HG03460 (cell line): ENCODE results near the gene AMN.

Experiments used
- ATAC-seq: cut with Tn5 transposase; IDR thresholded peaks from one replicate; pipeline ENCODE4 v1.9.1; 2021; ENCODE audit not compliant: unreplicated experiment

AMN gene

DNA sequence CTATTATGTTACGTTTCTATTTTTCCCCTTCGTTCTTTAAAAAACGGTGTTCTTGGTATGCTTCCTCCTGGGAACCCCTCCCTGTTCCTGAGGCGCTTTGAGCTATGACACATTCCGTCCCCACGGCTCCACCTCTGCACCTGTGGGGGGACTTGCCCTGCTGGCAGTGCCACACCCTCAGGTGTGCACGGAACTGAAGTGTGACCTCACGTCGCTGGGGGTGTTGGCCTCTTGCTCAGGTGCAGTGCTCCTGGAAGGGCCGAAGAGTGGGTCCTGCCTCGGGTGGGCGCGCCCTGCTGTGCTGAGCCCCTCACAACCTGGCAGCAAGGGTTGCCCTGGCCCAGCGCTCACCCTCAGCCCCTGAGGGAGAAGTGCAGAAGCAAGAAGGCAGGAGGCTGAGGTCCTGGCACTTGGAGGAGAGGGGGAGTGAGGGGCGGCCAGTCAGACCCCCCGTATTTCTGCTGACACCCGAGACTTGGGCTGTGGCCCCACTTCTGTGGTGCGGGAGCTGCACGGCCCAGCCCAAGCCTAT is 4.9 kb downstream of the AMN start:
- no peak for ATAC-seq

DNA sequence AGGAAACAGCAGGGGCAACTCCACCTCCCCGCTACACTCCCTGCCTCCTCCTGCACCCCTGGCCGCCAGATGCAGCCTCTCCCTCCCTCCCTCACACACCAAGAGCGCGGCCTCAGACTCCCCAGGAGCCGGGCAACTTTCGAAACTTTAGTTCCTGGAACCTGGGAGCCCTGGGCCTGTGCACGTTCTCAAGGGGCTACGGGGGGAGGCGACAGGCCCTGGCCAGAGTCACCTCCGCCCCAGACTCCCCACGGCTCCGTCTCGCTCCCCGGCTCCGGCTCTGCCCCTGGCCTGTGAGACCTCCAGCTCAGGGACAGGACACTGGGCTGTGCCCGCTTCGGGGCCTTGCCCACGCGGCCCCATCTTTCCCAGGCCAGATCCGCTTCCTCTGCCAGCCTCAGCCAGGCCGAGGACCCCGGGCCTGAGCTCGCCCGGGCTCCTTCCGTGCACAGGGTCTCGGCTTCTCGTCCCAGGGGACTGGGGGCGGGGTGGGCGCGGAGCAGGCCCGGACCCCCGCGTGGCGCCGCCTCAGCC is 5.5 kb downstream of the AMN start:
- ATAC-seq: peak; percentile 12

DNA sequence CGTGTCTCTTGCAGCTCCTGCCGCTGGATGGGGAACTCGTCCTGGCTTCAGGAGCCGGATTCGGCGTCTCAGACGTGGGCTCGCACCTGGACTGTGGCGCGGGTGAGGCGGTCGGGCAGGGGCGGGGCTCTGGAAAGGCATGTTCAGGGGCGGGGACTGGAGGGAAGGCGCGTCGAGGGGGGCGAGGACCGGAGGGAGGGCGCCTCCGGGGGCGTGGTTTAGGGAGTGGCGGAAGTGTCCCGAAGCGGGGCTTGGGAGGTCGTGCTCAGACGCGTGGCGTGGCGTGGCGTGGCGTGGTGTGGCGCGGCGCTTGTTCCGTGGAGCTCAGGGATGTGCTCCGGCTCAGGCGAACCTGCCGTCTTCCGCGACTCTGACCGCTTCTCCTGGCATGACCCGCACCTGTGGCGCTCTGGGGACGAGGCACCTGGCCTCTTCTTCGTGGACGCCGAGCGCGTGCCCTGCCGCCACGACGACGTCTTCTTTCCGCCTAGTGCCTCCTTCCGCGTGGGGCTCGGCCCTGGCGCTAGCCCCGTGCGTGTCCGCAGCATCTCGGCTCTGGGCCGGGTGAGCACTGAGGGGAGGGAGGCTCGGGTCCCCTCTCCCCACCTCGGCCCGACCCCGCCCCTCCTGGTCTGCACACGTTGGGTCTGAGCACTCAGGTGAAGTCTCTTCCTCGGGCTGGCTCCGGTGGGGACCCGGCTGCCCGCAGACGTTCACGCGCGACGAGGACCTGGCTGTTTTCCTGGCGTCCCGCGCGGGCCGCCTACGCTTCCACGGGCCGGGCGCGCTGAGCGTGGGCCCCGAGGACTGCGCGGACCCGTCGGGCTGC is 6.2 kb downstream of the AMN start:
- ATAC-seq: peak; percentile 60

DNA sequence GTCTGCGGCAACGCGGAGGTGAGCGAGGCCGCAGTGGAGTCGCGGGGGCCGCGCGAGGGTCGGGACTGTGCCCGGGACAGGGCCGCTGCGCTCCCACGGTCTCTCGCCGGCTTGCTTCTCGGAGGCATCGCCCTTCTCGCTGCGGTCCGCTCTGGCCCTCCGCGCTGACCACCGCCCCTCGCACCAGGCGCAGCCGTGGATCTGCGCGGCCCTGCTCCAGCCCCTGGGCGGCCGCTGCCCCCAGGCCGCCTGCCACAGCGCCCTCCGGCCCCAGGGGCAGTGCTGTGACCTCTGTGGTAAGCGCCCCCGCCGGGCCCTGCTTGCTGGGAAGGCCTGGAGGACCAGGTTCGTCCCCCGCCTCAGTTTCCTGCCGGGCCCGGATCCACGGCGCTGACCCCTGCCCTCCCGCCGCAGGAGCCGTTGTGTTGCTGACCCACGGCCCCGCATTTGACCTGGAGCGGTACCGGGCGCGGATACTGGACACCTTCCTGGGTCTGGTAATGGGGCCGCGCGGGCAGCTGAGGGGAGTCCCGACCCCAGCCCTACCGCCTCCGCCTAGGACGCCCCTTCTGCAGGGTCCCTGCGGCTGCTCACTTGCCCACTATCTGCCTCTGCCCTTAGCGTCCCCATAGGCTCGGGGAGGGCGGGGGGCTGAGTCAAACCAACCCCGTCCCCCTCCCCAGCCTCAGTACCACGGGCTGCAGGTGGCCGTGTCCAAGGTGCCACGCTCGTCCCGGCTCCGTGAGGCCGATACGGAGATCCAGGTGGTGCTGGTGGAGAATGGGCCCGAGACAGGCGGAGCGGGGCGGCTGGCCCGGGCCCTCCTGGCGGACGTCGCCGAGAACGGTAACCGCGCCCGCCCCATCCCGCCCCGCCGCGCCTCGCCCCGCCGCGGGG is 7.0 kb downstream of the AMN start:
- ATAC-seq: no peak

DNA sequence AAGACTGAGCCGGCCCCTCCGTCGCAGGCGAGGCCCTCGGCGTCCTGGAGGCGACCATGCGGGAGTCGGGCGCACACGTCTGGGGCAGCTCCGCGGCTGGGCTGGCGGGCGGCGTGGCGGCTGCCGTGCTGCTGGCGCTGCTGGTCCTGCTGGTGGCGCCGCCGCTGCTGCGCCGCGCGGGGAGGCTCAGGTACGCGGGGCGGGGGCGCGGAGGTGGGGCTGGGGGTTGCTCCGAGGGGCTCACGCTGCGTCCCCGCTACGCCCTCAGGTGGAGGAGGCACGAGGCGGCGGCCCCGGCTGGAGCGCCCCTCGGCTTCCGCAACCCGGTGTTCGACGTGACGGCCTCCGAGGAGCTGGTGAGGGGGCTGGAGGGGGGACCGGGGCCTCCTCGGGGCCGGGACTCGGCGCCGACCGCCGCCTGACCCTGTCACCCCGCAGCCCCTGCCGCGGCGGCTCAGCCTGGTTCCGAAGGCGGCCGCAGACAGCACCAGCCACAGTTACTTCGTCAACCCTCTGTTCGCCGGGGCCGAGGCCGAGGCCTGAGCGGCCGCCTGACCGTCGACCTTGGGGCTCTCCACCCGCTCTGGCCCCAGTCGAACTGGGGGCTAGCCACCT is 7.8 kb downstream of the AMN start:
- no peak for ATAC-seq

DNA sequence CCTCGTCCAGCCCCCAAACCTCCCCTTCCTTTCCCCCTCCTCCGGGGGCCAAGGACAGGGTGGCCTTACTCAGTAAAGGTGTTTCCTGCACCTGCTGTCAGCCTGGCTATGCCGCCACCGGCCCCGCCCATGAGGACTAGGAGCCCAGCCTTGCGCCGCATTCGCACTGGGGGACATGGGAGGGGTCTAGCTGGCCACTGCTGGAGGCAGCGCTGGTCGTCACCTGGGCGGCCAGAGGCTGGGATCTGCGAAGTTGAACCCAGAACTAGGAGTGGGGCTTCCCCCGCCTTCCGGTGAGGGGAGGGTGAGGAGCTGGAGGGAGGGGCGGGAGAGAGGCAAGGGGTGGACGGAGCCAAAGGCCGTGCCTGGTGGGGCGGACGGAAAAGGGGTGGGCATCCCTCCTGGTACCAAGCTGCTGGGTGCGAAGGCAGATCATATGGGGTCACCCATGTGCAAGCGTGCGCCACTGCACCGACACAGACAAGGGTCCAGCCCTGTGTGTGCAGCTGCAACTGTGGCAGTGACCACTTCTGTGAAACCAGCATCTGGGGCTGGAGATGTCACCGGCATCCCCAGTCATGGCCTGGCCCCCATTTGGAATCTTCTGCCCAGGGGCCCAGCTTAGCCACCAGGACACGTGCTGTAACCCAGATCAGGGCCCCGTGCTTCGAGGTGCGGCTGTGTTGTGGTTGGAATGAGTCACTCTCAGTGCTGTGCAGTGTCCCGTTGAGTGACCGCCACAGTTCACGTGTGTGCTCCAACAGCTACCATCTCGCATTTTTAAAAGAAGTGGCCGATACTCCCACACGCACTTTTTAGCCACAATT is 8.5 kb downstream of the AMN start:
- ATAC-seq: no peak

DNA sequence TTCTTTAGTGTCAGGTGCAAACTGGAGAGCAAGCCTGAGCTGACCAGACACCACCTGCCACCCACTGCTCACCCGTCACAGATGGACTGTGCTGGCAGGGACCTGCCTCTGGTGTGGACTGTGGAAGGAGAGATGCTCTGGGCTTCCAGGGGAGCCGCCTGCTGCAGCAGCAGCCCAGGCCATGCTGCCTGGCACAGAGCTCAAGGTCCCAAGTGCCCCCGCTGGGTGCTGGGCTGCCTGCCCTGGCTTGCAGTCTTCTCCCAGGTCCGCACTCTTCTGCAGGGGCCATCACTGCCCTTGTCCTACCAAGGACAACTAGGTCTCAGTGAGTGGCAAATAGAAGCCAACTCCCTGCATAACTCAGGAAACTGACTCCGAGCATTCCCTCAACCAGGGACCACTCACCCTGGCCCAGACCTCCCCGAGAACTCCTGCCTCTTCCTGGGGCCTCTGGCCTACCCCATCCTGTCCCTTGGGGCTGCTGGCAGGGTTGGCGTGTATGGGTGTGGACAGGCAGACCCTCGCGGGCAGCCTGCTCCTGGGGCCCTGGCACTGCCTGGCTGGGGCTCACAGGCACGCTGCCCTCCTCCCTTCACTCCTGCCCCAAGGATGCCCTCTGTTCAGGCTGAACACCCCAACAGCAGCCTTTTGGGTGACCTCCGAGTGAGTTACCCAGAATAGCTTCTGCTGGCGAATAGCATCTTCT is 9.3 kb downstream of the AMN start:
- no peak for ATAC-seq

DNA sequence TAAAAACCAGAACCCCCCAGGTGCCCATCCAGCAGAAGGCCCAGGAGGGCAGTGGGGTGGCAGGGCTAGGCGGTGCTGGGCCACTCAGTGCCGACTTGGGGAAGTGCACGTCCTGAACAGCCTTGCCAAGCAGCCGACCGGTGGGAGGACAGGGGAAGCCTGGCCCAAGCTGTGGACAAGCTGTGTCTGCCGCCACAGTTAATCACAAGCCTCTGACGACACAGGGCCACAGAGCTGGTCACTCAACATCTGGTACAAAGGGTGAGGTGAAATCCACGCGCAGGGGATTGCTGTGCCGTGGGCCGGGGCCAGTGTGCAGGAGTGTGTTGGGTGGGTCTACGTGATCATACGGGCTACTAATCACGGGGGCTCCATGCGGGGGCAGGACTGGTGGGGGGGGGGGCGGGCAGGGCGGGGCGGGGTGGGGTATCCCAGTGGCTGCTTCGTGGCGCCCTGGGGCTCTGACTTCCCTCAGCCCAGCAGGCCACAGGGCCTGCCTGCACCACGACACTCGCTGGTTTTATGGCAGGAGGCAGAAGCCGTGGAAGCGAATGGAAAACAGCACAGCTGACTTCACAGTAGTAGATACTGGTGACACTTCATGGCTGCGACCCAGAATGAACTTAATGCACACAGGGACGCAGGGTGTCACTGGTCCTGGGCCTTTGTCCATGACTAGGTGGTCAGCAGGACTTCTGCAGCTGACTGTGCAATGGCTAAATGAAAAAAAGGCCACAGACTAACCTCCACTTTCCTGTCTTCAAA is 10.2 kb downstream of the AMN start:
- no peak for ATAC-seq

DNA sequence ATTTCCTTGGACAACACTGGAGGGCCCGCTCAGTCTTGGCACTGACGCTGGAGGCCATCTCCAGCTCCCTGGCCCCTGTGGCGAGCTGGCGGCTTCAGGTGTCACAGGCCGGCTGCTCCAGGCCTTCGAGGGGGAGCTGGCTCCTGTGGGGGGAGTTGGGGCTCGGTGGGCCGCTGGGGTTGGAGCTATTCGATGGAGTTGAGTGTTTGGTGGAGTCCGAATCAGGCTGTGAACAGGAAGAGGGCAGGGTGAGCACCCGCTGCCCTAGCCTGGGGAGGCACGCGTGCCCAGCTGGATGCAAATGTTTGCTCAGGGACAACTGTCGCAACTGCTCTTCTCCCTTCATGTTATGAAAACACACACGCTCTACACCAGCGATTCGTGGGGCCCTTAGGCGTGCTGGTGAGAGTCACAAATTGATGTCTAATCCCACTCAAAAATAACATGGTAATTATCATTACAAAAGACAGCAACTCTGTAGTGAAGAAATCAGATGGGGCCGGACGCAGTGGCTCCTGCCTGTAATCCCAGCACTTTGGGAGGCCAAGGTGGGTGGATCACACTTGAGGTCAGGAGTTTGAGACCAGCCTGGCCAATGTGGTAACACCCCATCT is 11.3 kb downstream of the AMN start:
- ATAC-seq: no peak

DNA sequence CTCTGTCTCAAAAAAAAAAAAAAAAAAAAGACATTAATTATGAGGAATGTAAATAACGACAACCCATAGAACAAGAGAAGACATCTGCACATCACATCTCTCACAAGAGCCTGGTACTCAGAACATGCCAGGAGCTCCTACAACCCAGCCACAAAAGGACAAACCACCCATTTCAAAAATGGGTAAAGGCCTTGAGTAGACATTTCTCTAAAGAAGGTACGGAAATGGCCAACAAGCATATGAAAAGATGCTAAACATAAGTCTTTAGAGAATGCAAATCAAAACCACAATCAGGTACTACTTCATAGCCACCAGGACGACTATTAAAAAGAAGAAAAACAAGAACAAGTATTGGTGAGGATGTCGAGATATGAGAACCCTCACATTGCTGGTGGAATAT is 13.3 kb downstream of the AMN start:
- ATAC-seq: no peak

DNA sequence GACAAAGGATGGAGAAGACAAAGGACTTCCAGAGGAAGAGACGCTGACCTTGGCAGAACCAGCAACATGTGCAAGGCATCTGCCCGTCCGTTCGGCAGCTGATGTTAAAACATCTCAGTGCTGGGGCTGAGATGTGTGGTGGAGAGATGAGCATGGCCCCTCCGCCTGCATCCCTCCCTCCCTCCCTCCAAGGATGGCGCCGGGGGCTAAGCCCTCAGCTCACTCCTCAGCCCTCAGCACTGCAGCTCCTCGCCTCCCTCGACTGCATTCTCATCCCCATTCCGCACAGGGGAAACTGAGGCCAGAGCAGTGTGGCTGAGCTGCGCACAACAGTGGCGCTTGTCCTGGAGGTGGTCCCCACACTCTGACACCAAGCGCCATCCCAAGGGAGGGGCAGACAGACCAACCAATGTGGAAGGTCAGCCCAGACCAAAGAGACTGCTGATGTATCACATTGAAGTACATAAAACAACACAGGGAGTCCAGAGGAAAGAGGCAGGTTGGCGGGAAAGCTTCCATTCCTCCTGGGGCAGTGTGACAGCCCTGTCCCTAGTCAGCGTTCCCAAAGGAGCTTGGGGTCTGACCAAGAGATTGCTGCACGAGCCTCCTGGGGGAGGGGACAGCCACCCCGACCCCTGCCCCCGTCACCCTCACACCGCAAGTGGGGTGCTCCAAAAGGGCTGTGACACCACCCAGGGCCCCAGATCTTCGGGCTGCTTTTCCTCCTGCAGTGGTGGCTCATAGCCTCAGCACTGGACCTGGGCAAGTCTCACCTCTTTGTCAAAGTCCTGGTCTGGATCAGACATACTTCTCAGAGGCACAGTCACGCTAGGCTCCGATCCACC is 15.1 kb downstream of the AMN start:
- ATAC-seq: no peak

DNA sequence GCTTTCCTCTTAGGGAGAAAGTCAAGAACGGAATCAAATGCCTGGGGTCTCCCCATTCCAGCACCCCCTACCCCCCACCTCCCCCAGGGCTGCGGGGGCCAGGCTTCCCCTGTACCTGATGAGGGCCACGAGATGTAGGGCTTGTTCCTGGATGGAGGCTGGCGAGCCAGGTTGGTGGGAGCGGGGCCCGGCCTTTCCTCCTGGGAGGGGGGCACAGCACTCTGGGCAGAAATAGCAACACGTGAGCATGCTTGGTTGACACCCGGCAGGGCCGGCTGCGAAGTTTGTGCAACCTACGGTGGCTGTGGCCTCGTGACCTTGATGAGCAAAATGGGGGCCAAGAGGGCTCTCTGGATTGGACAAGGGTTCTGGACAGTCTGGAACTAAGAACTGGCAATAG is 15.7 kb downstream of the AMN start:
- no peak for ATAC-seq

DNA sequence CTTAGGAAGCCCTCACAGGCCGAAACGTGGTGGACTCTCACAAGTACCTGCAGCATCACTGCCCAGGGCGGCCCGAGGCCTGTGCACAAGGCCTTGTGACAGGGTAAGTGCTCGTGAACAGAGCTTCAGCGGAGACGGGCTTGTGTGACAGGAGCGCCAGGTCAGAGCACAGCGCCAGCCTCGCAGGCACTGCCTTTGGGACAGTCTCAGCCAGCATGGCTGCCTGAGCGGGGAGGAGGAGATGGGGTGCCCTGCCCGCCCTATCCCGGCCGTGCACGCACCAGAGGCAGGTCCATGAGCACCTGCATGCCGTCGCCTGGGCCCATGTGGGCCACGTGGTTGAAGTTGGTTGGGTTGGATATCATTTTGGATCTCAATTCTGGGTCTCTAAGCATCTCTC is 16.9 kb downstream of the AMN start:
- ATAC-seq: no peak

DNA sequence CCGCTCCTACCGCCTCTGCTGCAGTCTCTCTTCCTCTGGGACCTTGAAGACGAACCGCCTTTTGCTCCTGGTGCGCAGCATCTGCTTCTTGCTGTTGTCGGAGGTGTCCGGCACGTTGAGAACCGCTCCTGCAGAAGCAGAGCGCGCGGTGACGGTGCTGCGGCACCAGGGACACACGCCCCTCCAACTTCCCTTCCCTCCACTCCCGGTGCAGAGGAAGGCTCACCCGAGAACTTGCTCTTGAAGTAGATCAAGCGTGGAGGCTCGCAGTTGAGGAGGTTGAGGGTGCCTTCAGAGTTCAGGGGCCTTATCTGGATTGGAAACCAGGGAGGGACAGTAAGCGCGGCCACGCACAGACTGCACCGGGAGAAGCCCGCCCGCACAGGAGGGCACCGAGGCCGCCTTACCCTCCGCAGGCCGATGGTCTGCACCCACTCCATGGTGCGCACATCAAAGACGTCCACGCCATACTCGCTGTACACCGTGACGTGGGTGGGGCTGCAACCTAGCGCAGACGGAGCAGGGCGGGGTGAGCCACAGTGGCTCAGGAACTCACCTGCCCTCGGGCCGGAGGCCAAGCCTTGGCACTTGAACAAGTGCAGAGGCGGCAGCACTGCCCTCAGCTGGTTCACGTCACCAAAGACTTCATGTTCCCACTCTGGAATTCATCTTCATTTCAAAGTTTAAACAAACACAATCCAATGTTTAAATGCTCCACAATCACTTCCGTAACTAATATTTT is 17.5 kb downstream of the AMN start:
- no peak for ATAC-seq

DNA sequence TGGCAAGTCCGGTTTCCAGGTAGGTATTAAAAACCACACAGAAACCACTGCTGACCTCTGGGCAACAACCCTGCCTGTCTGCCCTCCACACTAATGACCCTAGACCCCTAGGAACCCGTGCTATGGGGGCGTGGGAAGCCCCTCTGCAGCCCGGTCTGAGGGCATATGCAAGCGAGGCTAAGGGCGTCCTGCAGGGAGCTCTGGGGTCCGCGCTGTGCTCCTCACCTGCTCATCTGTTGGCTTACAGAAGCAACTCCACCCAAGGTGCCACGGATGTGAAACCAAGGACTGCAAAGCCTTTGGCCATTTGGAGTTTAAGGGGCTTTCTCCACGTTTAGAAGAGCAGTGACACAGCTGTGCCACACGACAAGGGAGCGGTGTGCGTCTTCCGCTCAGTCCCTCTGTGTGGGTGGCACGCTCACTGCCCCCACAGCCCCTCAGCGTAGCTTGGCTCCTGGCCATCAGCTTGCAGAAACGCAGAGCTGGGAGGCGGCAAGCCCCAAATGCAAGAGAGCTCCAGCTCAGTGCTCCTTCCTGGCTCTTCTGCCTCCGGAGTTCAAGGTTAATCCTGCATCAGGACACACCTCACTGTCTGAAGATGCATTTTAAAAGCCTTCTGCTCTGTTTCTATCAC is 18.4 kb downstream of the AMN start:
- no peak for ATAC-seq

DNA sequence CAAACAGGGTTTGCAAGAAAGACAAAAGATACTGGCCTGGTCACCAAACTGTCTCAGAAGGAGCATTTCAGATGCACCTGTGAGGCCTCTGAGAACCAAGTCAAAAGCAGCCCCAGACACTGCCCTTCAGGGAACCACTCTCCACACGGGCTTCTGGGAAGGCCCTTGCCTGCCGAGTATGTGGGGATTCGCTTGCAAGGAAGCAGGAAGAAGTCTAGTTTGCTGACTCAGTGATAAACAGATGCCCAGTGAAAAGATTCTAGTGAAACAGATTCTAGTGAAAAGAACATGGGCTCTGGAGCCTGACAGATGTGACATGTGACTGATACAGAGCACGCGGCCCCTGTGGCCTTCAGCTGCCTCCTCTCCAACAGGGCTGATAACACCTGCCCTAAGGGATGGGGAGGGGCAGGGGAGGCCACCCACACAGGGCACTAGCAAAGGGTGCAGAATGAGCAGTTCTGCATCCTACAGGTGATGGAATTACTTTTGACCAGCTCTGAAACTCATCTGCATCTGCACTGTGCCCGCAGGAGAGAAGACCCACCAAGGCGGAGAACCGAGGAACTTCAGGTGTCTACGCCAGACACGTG is 19.1 kb downstream of the AMN start:
- ATAC-seq: no peak
